Chondrocyte (in vitro differentiated cells): ENCODE data around the gene XRCC5. TPM values are rescaled to one million over a fixed set of nuclear protein-coding genes. Genes with fewer than 3 reads are reported as not detected.

Source experiments
- DNase-seq: peaks from one replicate; pipeline ENCODE4 v3.0.0; 2021; ENCODE audit warnings: mixed read lengths, low spot score
- H3K27ac Mint-ChIP-seq: one replicate; pipeline ENCODE4 v1.8.0; 2021; ENCODE audit warnings: mild to moderate bottlenecking, moderate library complexity, mixed read lengths; ENCODE audit not compliant: unreplicated experiment
- H3K27me3 Mint-ChIP-seq: 2 replicates; pipeline ENCODE4 v1.8.0; 2021; ENCODE audit warnings: low read depth, mixed read lengths
- H3K36me3 Mint-ChIP-seq: 2 replicates; pipeline ENCODE4 v1.8.0; 2021; ENCODE audit warnings: low read depth, mixed read lengths
- H3K4me1 Mint-ChIP-seq: 2 replicates; pipeline ENCODE4 v1.8.0; 2021; ENCODE audit warnings: low read depth, mild to moderate bottlenecking, mixed read lengths
- H3K4me3 Mint-ChIP-seq: one replicate; pipeline ENCODE4 v1.8.0; 2021; ENCODE audit warnings: mild to moderate bottlenecking, moderate library complexity, mixed read lengths; ENCODE audit not compliant: unreplicated experiment
- H3K9me3 Mint-ChIP-seq: 2 replicates; pipeline ENCODE4 v1.8.0; 2021; ENCODE audit warnings: low read depth, mixed read lengths
- total RNA-seq: library from RNA; stranded (reverse); gene quantifications from 3 replicates; pipeline ENCODE4 v1.2.1, GENCODE V29; 2021
- TF ChIP-seq, protein P1 (sequence below): fragments of 200-600 bp; sonication (generic); IDR thresholded peaks from 2 replicates; pipeline ENCODE4 v1.5.0; 2021; ENCODE audit warnings: antibody characterized with exemption, mild to moderate bottlenecking, moderate library complexity

XRCC5 gene
- total RNA-seq, 1 donor from 2014 or later: 154 TPM

DNA sequence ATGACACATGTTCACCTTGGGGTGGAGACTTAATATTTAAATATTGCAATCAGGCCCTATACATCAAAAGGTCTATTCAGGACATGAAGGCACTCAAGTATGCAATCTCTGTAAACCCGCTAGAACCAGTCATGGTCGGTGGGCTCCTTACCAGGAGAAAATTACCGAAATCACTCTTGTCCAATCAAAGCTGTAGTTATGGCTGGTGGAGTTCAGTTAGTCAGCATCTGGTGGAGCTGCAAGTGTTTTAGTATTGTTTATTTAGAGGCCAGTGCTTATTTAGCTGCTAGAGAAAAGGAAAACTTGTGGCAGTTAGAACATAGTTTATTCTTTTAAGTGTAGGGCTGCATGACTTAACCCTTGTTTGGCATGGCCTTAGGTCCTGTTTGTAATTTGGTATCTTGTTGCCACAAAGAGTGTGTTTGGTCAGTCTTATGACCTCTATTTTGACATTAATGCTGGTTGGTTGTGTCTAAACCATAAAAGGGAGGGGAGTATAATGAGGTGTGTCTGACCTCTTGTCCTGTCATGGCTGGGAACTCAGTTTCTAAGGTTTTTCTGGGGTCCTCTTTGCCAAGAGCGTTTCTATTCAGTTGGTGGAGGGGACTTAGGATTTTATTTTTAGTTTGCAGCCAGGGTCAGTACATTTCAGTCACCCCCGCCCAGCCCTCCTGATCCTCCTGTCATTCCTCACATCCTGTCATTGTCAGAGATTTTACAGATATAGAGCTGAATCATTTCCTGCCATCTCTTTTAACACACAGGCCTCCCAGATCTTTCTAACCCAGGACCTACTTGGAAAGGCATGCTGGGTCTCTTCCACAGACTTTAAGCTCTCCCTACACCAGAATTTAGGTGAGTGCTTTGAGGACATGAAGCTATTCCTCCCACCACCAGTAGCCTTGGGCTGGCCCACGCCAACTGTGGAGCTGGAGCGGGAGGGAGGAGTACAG lies 108.1 kb downstream of the XRCC5 start:
- H3K36me3 Mint-ChIP-seq: peaks cover 10% of the 10 kb centered on the region
- no peak overlapping the region for H3K4me3 Mint-ChIP-seq
- peak overlapping the region; percentile 76 for H3K27ac Mint-ChIP-seq
- TF ChIP-seq, protein P1, sequence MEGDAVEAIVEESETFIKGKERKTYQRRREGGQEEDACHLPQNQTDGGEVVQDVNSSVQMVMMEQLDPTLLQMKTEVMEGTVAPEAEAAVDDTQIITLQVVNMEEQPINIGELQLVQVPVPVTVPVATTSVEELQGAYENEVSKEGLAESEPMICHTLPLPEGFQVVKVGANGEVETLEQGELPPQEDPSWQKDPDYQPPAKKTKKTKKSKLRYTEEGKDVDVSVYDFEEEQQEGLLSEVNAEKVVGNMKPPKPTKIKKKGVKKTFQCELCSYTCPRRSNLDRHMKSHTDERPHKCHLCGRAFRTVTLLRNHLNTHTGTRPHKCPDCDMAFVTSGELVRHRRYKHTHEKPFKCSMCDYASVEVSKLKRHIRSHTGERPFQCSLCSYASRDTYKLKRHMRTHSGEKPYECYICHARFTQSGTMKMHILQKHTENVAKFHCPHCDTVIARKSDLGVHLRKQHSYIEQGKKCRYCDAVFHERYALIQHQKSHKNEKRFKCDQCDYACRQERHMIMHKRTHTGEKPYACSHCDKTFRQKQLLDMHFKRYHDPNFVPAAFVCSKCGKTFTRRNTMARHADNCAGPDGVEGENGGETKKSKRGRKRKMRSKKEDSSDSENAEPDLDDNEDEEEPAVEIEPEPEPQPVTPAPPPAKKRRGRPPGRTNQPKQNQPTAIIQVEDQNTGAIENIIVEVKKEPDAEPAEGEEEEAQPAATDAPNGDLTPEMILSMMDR: peak; percentile 28
- peaks cover 24% of the 10 kb centered on the region for H3K4me1 Mint-ChIP-seq
- DNase-seq: no peak
- no peaks in the 10 kb centered on the region for H3K27me3 Mint-ChIP-seq
- no peaks in the 10 kb centered on the region for H3K9me3 Mint-ChIP-seq

DNA sequence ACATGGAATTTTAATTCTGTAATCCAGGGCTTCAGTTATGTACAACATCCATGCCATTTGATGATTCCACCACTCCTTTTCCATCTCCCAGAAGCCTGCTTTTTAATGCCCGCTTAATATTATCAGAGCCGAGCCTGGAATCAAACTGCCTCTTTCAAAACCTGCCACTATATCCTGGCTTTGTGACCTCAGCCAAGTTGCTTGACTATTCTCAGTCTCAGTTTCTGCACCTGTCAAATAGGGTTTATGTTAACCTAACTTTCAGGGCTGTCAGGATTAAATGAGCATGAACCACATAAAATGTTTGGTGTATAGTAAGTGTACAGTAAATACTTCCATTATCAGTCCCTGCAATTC lies 108.7 kb downstream of the XRCC5 start:
- peak overlapping the region; percentile 76 for H3K27ac Mint-ChIP-seq
- H3K4me1 Mint-ChIP-seq: peaks cover 28% of the 10 kb centered on the region
- TF ChIP-seq, protein P1: no peak

DNA sequence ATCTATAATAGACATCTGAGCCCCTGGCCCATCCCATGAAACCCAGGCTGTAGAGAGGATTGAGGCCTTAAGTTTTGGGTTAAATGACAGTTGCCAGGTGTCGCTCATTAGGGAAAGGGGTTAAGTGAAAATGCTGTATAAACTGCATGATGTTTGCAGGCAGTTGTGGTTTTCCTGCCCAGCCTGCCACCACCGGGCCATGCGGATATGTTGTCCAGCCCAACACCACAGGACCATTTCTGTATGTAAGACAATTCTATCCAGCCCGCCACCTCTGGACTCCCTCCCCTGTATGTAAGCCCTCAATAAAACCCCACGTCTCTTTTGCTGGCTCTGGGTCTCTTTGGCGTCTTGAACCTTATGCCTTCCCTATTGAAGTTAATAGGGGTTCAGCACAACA lies 110.7 kb downstream of the XRCC5 start:
- peaks cover 28% of the 10 kb centered on the region for H3K4me1 Mint-ChIP-seq
- H3K4me3 Mint-ChIP-seq: no peak overlapping the region
- peaks cover 8% of the 10 kb centered on the region for H3K36me3 Mint-ChIP-seq
- no peak for DNase-seq
- H3K9me3 Mint-ChIP-seq: no peaks in the 10 kb centered on the region
- TF ChIP-seq, protein P1: no peak
- H3K27ac Mint-ChIP-seq: no peak overlapping the region
- H3K27me3 Mint-ChIP-seq: no peaks in the 10 kb centered on the region

More for the DNA sequence above, 108.7 kb downstream of the XRCC5 start:
- no peak overlapping the region for H3K4me3 Mint-ChIP-seq
- H3K27me3 Mint-ChIP-seq: no peaks in the 10 kb centered on the region
- no peaks in the 10 kb centered on the region for H3K9me3 Mint-ChIP-seq
- no peak for DNase-seq
- peaks cover 10% of the 10 kb centered on the region for H3K36me3 Mint-ChIP-seq

DNA sequence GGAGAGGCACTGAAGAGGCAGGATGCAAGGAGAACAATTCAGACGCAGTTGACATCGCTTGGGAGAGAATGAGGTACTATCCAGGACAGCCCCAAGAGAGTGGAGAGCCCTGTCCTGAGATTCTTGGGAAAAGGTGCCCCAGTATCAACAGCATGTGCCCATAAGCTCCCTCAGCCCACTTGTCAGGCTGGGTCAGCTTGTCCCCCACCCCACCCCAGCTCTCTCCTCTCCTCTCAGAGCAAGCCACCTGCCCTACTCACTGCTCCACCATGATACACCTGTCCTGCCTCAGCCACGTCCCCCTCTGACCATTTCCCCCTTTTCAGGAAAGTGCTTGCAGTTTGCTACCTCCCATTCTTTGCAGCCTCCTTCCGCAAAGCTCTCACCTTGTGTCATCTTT lies 111.8 kb downstream of the XRCC5 start:
- peaks cover 8% of the 10 kb centered on the region for H3K36me3 Mint-ChIP-seq
- DNase-seq: no peak
- no peaks in the 10 kb centered on the region for H3K9me3 Mint-ChIP-seq
- H3K4me3 Mint-ChIP-seq: no peak overlapping the region
- H3K4me1 Mint-ChIP-seq: peaks cover 28% of the 10 kb centered on the region
- TF ChIP-seq, protein P1: no peak
- no peak overlapping the region for H3K27ac Mint-ChIP-seq
- no peaks in the 10 kb centered on the region for H3K27me3 Mint-ChIP-seq

DNA sequence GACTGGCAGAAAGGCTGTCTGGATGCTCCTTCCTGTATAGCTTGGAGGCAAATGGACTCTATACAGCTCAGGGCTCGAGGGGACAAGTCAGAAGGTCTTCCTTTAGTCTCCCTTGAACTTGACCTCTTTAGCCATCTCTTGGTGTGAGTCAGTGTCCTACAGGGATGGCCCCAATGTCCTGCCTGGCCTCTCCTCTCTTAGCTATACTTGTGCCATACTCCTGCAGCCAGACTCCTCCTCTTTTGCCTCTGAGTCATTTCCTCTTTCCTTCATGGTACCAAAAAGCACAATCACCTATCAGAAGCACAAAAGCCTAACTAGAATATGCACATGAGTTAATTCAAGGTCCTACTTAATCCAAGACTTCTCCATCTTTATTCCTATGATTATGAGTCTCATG lies 112.7 kb downstream of the XRCC5 start:
- H3K4me3 Mint-ChIP-seq: no peak overlapping the region
- no peak for DNase-seq
- H3K4me1 Mint-ChIP-seq: peaks cover 23% of the 10 kb centered on the region
- H3K27ac Mint-ChIP-seq: no peak overlapping the region
- TF ChIP-seq, protein P1: no peak
- peaks cover 8% of the 10 kb centered on the region for H3K36me3 Mint-ChIP-seq
- no peaks in the 10 kb centered on the region for H3K27me3 Mint-ChIP-seq
- no peaks in the 10 kb centered on the region for H3K9me3 Mint-ChIP-seq
